Fibroblast of lung (primary cell): ENCODE results near the gene PATJ. TPM values are rescaled to one million over a fixed set of nuclear protein-coding genes. Genes with fewer than 3 reads are reported as not detected.

Experiments used
- DNase-seq, 2 donors: peaks; one replicate each; pipeline versions ENCODE4 v3.0.0 to v3.0.0-alpha.2; 2010; ENCODE audit warnings: low read depth in 2 of 2
- H2AFZ ChIP-seq: 2 replicates; pipeline ENCODE4 v1.5.1; 2012; ENCODE audit warnings: low read length, control low read depth, inconsistent platforms
- H3K27ac ChIP-seq: 2 replicates; pipeline ENCODE4 v1.5.1; 2011; ENCODE audit warnings: low read length, control low read depth; ENCODE audit not compliant: insufficient read depth
- H3K27me3 ChIP-seq: 2 replicates; pipeline ENCODE4 v1.5.1; 2011; ENCODE audit warnings: mild to moderate bottlenecking, low read length; ENCODE audit not compliant: control insufficient read depth, insufficient read depth
- H3K36me3 ChIP-seq: 2 replicates; pipeline ENCODE4 v1.5.1; 2011; ENCODE audit warnings: low read length; ENCODE audit not compliant: control insufficient read depth, insufficient read depth
- H3K4me1 ChIP-seq: 2 replicates; pipeline ENCODE4 v1.5.1; 2011; ENCODE audit warnings: low read length; ENCODE audit not compliant: control insufficient read depth, insufficient read depth; ENCODE audit errors: extremely low read depth
- H3K4me2 ChIP-seq: 2 replicates; pipeline ENCODE4 v1.5.1; 2011; ENCODE audit warnings: low read length, control low read depth; ENCODE audit not compliant: insufficient read depth; ENCODE audit errors: extremely low read depth
- H3K4me3 ChIP-seq, 4 experiments: fragments of 200-600 bp in 1 of 4; sonication (generic) in 1 of 4; replicated peaks in 1 of 4; 2 replicates each; pipeline ENCODE4 v1.5.1; 2011 to 2016; ENCODE audit warnings: low read length in 4 of 4, low read depth in 3 of 4, mild to moderate bottlenecking in 3 of 4, control low read depth in 2 of 4, inconsistent platforms in 1 of 4, mixed read lengths in 1 of 4; ENCODE audit not compliant: insufficient read depth in 1 of 4; ENCODE audit errors: control extremely low read depth in 1 of 4
- H3K79me2 ChIP-seq: 2 replicates; pipeline ENCODE4 v1.5.1; 2012; ENCODE audit warnings: mild to moderate bottlenecking, low read length, inconsistent platforms; ENCODE audit not compliant: control insufficient read depth, insufficient read depth
- H3K9ac ChIP-seq: 2 replicates; pipeline ENCODE4 v1.5.1; 2011; ENCODE audit warnings: mild to moderate bottlenecking, low read length, control low read depth; ENCODE audit not compliant: insufficient read depth
- H3K9me3 ChIP-seq: 2 replicates; pipeline ENCODE4 v1.5.1; 2012; ENCODE audit warnings: low read depth, low read length; ENCODE audit not compliant: control insufficient read depth, insufficient read depth
- H4K20me1 ChIP-seq: 2 replicates; pipeline ENCODE4 v1.5.1; 2011; ENCODE audit warnings: low read length; ENCODE audit not compliant: control insufficient read depth, insufficient read depth; ENCODE audit errors: extremely low read depth
- CTCF ChIP-seq, 2 donors: IDR thresholded peaks in 1 of 2; conservative IDR thresholded peaks in 1 of 2; 1 replicate in 1 of 2; 2 replicates in 1 of 2; pipeline ENCODE4 v1.5.1; 2011 to 2012; ENCODE audit warnings: low read length in 2 of 2, control low read depth in 1 of 2, inconsistent platforms in 1 of 2, low read depth in 1 of 2, mild to moderate bottlenecking in 1 of 2
- EZH2 ChIP-seq: IDR thresholded peaks from 2 replicates; pipeline ENCODE4 v1.5.1; 2012; ENCODE audit warnings: low read length, control low read depth, mild to moderate bottlenecking; ENCODE audit errors: missing control alignments
- polyA plus RNA-seq, 2 donors: library from polyadenylated mRNA; depleted of rRNA in 1 of 2; stranded (reverse) in 1 of 2; unstranded in 1 of 2; fragments of >200 nt; gene quantifications; 2 replicates each; pipeline ENCODE4 v1.2.1, GENCODE V29; 2011 to 2012; ENCODE audit warnings: missing spikeins in 1 of 2
- total RNA-seq: library from RNA; depleted of rRNA; stranded (reverse); fragments of >200 nt; gene quantifications from 2 replicates; pipeline ENCODE4 v1.2.1, GENCODE V29; 2014

The PATJ gene
- total and polyA plus RNA-seq, 2 donors (not counting 1 experiment from before 2014, with no cell fraction given): 2.5 to 12.4 TPM

- Histone ChIP-seq H3K27me3 (no peaks in the 10 kb centered on the region), H3K9ac (no peak overlapping the region), H3K4me1 (no peaks in the 10 kb centered on the region), H4K20me1 (no peaks in the 10 kb centered on the region), H3K4me3 (no peak overlapping the region), H2AFZ (no peak overlapping the region), H3K79me2 (no peaks in the 10 kb centered on the region), H3K9me3 (no peaks in the 10 kb centered on the region), H3K36me3 (no peaks in the 10 kb centered on the region), H3K4me2 (no peak overlapping the region), H3K27ac (no peak overlapping the region)
- DNase-seq: no peak
- TF ChIP-seq CTCF (conservative IDR thresholded peaks at IDR 0.05 in 1 of 2, IDR thresholded peaks at IDR 0.05 in 1 of 2; ENCODE audit: low read depth in 1 of 2, low read length in 2 of 2): no peak
- TF ChIP-seq EZH2: no peak
Observed at GRCh38 chr1:61753998-61754508, 11.8 kb downstream of the PATJ start.

- Histone ChIP-seq H3K27me3 (no peaks in the 10 kb centered on the region), H3K27ac (no peak overlapping the region), H3K4me2 (no peak overlapping the region), H2AFZ (no peak overlapping the region), H3K4me3 (no peak overlapping the region), H3K36me3 (no peaks in the 10 kb centered on the region), H3K79me2 (no peaks in the 10 kb centered on the region), H3K4me1 (no peaks in the 10 kb centered on the region), H3K9me3 (no peaks in the 10 kb centered on the region), H3K9ac (no peak overlapping the region), H4K20me1 (no peaks in the 10 kb centered on the region)
- DNase-seq: no peak
- no peak for TF ChIP-seq EZH2
- no peak for TF ChIP-seq CTCF (conservative IDR thresholded peaks at IDR 0.05 in 1 of 2, IDR thresholded peaks at IDR 0.05 in 1 of 2; ENCODE audit: low read depth in 1 of 2, low read length in 2 of 2)
Observed at GRCh38 chr1:61754545-61754944, 12.3 kb downstream of the PATJ start.

GRCh38 chr1:61756773-61757172, 14.5 kb downstream of the PATJ start:
- Histone ChIP-seq H3K9ac (no peak overlapping the region), H3K79me2 (no peaks in the 10 kb centered on the region), H3K4me2 (no peak overlapping the region), H2AFZ (no peak overlapping the region), H3K27me3 (no peaks in the 10 kb centered on the region), H3K4me1 (no peaks in the 10 kb centered on the region), H4K20me1 (no peaks in the 10 kb centered on the region), H3K4me3 (no peak overlapping the region), H3K36me3 (no peaks in the 10 kb centered on the region), H3K9me3 (no peaks in the 10 kb centered on the region), H3K27ac (no peak overlapping the region)
- DNase-seq: no peak
- TF ChIP-seq CTCF (conservative IDR thresholded peaks at IDR 0.05 in 1 of 2, IDR thresholded peaks at IDR 0.05 in 1 of 2; ENCODE audit: low read depth in 1 of 2, low read length in 2 of 2) (no peak), EZH2 (no peak)
